ENCODE data around the gene TADA3.

The TADA3 gene

DNA sequence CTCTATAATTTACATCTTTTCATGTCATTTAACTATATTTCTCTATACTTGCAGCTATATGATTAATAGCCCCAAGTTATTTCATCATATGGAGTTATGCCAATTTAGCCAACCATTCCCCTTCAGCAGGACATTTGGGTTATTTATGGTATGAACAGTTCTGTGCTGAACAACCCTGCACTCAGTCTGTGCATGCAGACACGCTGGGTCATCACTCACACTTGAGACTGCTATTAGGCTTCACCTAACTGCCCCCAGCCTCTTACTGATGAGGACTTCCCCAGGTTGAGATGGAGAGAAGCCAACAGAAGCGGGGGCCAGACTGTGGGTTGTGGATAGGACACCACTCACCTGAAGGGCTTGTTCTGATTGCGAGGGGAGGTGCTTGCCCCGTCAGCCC lies 7.3 kb downstream of the TADA3 start:
- TF ChIP-seq, protein P1, sequence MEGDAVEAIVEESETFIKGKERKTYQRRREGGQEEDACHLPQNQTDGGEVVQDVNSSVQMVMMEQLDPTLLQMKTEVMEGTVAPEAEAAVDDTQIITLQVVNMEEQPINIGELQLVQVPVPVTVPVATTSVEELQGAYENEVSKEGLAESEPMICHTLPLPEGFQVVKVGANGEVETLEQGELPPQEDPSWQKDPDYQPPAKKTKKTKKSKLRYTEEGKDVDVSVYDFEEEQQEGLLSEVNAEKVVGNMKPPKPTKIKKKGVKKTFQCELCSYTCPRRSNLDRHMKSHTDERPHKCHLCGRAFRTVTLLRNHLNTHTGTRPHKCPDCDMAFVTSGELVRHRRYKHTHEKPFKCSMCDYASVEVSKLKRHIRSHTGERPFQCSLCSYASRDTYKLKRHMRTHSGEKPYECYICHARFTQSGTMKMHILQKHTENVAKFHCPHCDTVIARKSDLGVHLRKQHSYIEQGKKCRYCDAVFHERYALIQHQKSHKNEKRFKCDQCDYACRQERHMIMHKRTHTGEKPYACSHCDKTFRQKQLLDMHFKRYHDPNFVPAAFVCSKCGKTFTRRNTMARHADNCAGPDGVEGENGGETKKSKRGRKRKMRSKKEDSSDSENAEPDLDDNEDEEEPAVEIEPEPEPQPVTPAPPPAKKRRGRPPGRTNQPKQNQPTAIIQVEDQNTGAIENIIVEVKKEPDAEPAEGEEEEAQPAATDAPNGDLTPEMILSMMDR (IDR thresholded peaks at IDR 0.05; ENCODE audit: borderline replicate concordance, insufficient read depth, low read depth, low read length) = no peak
- H3K4me3 ChIP-seq (ENCODE audit: low read depth, low read length) = no peak overlapping the region

DNA sequence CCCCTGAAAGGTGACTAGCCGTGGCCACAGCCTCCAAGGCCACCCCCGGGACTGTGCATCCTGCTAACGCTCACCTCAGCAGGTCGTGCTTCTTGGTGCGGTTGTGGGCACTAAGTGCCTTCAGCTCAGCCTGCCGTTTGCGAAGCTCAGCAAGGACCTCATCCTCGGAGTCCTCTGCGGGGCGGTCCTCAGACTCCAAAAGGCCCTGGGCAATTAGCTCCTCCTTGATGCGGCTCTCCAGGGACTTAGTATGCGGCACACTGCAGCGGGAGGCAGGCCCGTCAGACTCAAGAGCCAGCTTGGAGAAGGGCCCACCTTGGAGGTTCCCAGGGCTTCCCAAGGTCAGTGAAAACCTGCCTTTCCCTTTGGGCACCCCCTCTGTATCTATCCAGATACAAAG lies 8.3 kb downstream of the TADA3 start:
- TF ChIP-seq, protein P1 (IDR thresholded peaks at IDR 0.05; ENCODE audit: borderline replicate concordance, insufficient read depth, low read depth, low read length) = no peak
- H3K4me3 ChIP-seq (ENCODE audit: low read depth, low read length) = no peak overlapping the region

DNA sequence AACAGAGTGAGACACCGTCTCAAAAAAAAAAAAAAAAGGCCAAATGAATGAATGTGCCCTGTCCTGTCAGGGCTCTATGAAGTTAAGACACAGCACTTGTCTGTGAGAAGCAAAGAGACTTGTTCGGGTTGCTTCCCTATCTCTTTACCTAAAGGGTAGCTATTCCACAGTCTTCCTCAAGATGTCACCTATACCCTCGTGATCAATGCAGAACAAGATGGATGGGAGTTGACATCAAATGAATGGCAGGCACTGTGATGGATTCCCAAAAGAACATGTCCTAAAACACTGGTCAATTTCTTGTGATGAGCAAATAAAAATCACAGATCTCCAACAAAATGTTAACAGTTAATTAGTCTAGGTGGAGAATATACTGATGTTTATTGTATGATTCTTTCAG lies 9.5 kb downstream of the TADA3 start:
- TF ChIP-seq, protein P1 (IDR thresholded peaks at IDR 0.05; ENCODE audit: borderline replicate concordance, insufficient read depth, low read depth, low read length) = peak; percentile 24; the same call in 1 of the 2 replicates

DNA sequence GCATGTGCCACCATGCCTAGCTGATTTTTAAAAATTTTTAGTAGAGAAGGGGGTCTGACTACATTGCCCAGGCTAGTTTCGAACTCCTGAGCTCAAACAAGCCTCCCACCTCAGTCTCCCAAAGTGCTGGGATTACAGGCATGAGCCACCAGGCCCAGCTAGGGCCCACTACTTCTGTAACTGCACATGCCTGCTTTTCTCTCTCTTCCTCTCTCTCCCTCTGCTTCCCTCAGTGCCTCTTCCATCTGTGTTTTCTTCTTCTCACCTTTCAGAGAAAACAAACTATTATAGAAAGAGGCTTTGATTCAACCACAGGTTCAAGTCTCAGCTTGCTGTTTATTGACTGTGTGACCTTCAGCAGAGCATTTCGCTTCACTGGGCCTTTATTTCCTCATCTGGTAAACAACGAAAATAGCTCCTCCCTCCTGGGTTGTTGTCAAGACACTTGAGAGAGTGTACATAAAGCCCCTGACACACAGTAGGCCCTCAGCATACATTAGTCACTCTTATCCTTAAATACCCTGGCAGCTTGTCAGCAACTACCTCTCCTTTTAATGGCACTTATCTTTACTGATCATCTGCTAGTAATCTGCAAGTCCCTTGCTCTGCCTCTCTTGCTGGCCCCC lies 10.2 kb downstream of the TADA3 start:
- TF ChIP-seq, protein P1 (IDR thresholded peaks at IDR 0.05; ENCODE audit: borderline replicate concordance, insufficient read depth, low read depth, low read length) = no peak
- no peak overlapping the region for H3K4me3 ChIP-seq (ENCODE audit: low read depth, low read length)

More for the DNA sequence above, 9.5 kb downstream of the TADA3 start:
- no peak overlapping the region for H3K4me3 ChIP-seq (ENCODE audit: low read depth, low read length)

DNA sequence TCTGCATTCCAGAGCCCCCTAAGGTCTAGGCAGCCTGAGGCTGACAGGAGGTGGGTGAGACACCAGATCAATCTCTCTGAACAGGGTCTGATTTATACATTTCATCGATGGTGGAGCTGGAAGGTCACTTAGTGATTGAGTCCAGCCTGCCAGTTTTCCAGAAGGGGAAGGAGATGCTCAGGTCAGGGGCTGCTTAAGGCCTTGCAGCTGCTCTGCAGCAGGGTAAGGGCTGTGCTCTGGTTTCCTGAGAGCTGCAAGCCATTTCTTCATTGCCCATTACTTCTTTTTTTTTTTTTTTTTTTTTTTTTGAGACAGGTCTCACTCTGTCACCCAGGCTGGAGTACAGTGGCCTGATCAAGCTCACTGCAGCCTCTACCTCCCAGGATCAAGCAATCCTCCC lies 10.7 kb downstream of the TADA3 start:
- H3K4me3 ChIP-seq (ENCODE audit: low read depth, low read length) = no peak overlapping the region
- TF ChIP-seq, protein P1 (IDR thresholded peaks at IDR 0.05; ENCODE audit: borderline replicate concordance, insufficient read depth, low read depth, low read length) = no peak

DNA sequence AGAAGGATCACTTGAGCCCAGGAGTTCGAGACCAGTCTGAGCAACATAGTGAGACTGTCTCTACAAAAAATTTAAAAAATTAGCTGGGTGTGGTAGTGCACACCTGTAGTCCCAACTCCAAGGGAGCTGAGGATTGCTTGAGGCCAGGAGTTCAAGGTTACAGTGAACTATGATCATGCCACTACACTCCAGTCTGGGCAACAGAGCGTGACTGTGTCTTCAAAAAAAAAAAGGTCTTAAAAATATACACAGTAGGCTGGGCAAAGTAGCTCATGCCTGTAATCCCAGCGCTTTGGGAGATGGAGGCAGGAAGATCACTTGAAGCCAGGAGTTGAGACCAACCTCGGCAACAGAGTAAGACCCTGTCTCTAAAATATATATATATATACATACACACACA lies 11.4 kb downstream of the TADA3 start:
- H3K4me3 ChIP-seq (ENCODE audit: low read depth, low read length) = no peak overlapping the region
- TF ChIP-seq, protein P1 (IDR thresholded peaks at IDR 0.05; ENCODE audit: borderline replicate concordance, insufficient read depth, low read depth, low read length) = no peak

DNA sequence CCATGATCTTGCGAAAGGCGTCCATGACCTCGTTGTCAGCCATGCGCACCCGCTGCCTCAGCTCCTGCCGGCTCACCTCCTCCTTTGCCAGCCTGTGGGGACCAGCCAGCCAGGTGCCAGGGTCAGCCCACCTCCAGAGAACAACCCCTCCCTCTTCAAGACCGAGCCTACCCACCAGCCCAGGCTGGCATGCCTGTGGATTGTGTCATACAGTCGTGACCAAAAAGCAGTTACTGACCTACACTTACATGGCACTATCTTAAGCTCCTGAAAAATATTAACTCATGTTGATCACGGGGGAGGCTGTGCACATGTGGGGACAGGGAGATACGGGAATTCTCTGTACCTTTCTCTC lies 11.8 kb downstream of the TADA3 start:
- TF ChIP-seq, protein P1 (IDR thresholded peaks at IDR 0.05; ENCODE audit: borderline replicate concordance, insufficient read depth, low read depth, low read length) = no peak
- no peak overlapping the region for H3K4me3 ChIP-seq (ENCODE audit: low read depth, low read length)

Measured in GM12875 (cell line).